LNCaP clone FGC (cell line): Measurements from ENCODE around the gene DBR1.

Source experiments
- DNase-seq: peaks from one replicate; pipeline ENCODE4 v3.0.0-alpha.2; 2011; ENCODE audit warnings: low read depth
- H3K4me3 ChIP-seq: 2 replicates; pipeline ENCODE4 v1.5.1; 2011; ENCODE audit warnings: mild to moderate bottlenecking, low read depth, low read length, control low read depth
- CTCF ChIP-seq: IDR thresholded peaks from 2 replicates; pipeline ENCODE4 v1.5.1; 2012; ENCODE audit warnings: mild to moderate bottlenecking; ENCODE audit not compliant: control insufficient read depth, insufficient read depth; ENCODE audit errors: extremely low read depth

The DBR1 gene

GRCh38 chr3:138125548-138126221, 49.0 kb downstream of the DBR1 start:
- no peak for DNase-seq
- H3K4me3 ChIP-seq = no peak overlapping the region
- TF ChIP-seq CTCF = no peak

GRCh38 chr3:138124706-138125355, 49.9 kb downstream of the DBR1 start:
- TF ChIP-seq CTCF = no peak
- DNase-seq = no peak
- H3K4me3 ChIP-seq = no peak overlapping the region

- no peak overlapping the region for H3K4me3 ChIP-seq
- no peak for DNase-seq
- no peak for TF ChIP-seq CTCF
Measured at GRCh38 chr3:138124188-138124587, 50.5 kb downstream of the DBR1 start.

- no peak overlapping the region for H3K4me3 ChIP-seq
- no peak for TF ChIP-seq CTCF
- DNase-seq = no peak
Measured at GRCh38 chr3:138119423-138119766, 55.3 kb downstream of the DBR1 start.

- no peak overlapping the region for H3K4me3 ChIP-seq
- peak; percentile 37 for DNase-seq
- peak; percentile 96 for TF ChIP-seq CTCF
Measured at GRCh38 chr3:138118612-138119422, 55.9 kb downstream of the DBR1 start.

GRCh38 chr3:138114988-138115971, 59.4 kb downstream of the DBR1 start, which contains the start of gene DZIP1L:
Gene DZIP1L, minus strand, starts transcription at chr3:138115608. Its CDS starts 11,637 bp downstream, at chr3:138103971.
- H3K4me3 ChIP-seq = peak within 1 kb of the TSS; percentile 57
- peak; percentile 66 for TF ChIP-seq CTCF
- no peak for DNase-seq
